Posterior cingulate gyrus (tissue), 11 donors: ENCODE data around the gene PRICKLE1.
A peak's percentile ranks its signal among the peaks of the same experiment; 100 is the strongest.
"Not testable (repeated sequence)": the region's sequence is repeated elsewhere in the genome, so short reads cannot be mapped to it uniquely, and the experiment has no call there.

Source experiments
- DNase-seq, 10 donors: peaks; one replicate each; pipeline versions ENCODE4 v3.0.0 to v3.0.0-alpha.2; 2020 to 2021; ENCODE audit warnings: mixed read lengths in 3 of 10
- intact Hi-C: fragments of 100-400 bp; cut with DNase I; formaldehyde crosslinking; loops from one replicate; pipeline ENCODE4 v1.15.1; 2023

Gene PRICKLE1

GRCh38 chr12:42560977-42561376 is 28.6 kb downstream of the PRICKLE1 start:
- intact Hi-C loops: no loop called here
- no peak for DNase-seq

- intact Hi-C loops: no loop called here
Measured at GRCh38 chr12:42557586-42558172, 31.9 kb downstream of the PRICKLE1 start.

GRCh38 chr12:42556917-42557316 is 32.6 kb downstream of the PRICKLE1 start:
- DNase-seq: no peak
- intact Hi-C loops: no loop called here

More at GRCh38 chr12:42557586-42558172, 31.9 kb downstream of the PRICKLE1 start:
- no peak for DNase-seq

GRCh38 chr12:42552822-42553221 is 36.7 kb downstream of the PRICKLE1 start:
- intact Hi-C loops: no loop called here

GRCh38 chr12:42550800-42551199 is 38.7 kb downstream of the PRICKLE1 start:
- intact Hi-C loops: no loop called here
- DNase-seq: no peak

More at GRCh38 chr12:42552822-42553221, 36.7 kb downstream of the PRICKLE1 start:
- peak in 1 of 10 donors; percentile 46 for DNase-seq

GRCh38 chr12:42546709-42547108 is 42.8 kb downstream of the PRICKLE1 start:
- intact Hi-C loops: no loop called here
- no peak for DNase-seq

GRCh38 chr12:42541965-42542364 is 47.6 kb downstream of the PRICKLE1 start:
- intact Hi-C loops: no loop called here

GRCh38 chr12:42541308-42541707 is 48.2 kb downstream of the PRICKLE1 start:
- intact Hi-C loops, DNase-seq: not testable (repeated sequence)

More at GRCh38 chr12:42541965-42542364, 47.6 kb downstream of the PRICKLE1 start:
- no peak for DNase-seq

GRCh38 chr12:42539696-42540095 is 49.9 kb downstream of the PRICKLE1 start:
- no peak for DNase-seq
- intact Hi-C loops: no loop called here

- no peak for DNase-seq
- intact Hi-C loops: no loop called here
Measured at GRCh38 chr12:42538203-42538602, 51.3 kb downstream of the PRICKLE1 start.

- DNase-seq: no peak
- intact Hi-C loops: no loop called here
Measured at GRCh38 chr12:42534184-42534838, 55.2 kb downstream of the PRICKLE1 start.

GRCh38 chr12:42530284-42530683 is 59.3 kb downstream of the PRICKLE1 start:
- DNase-seq: no peak
- intact Hi-C loops: no loop called here

- intact Hi-C loops: no loop called here
- DNase-seq: no peak
Measured at GRCh38 chr12:42525444-42525843, 64.1 kb downstream of the PRICKLE1 start.

- DNase-seq: no peak
- intact Hi-C loops: no loop called here
Measured at GRCh38 chr12:42524716-42525115, 64.8 kb downstream of the PRICKLE1 start.

- intact Hi-C loops: no loop called here
- no peak for DNase-seq
Measured at GRCh38 chr12:42516573-42516972, 73.0 kb downstream of the PRICKLE1 start.

GRCh38 chr12:42511656-42512055 is 77.9 kb downstream of the PRICKLE1 start:
- DNase-seq: no peak
- intact Hi-C loops: no loop called here

- intact Hi-C loops: no loop called here
- no peak for DNase-seq
Measured at GRCh38 chr12:42510823-42511222, 78.7 kb downstream of the PRICKLE1 start.

GRCh38 chr12:42508913-42509460 is 80.6 kb downstream of the PRICKLE1 start:
- intact Hi-C loops: no loop called here
- no peak for DNase-seq

GRCh38 chr12:42507565-42507964 is 82.0 kb downstream of the PRICKLE1 start:
- intact Hi-C loops: no loop called here

GRCh38 chr12:42507081-42507480 is 82.5 kb downstream of the PRICKLE1 start:
- DNase-seq: no peak
- intact Hi-C loops: no loop called here

More at GRCh38 chr12:42507565-42507964, 82.0 kb downstream of the PRICKLE1 start:
- no peak for DNase-seq

- no peak for DNase-seq
- intact Hi-C loops: no loop called here
Measured at GRCh38 chr12:42504049-42504448, 85.5 kb downstream of the PRICKLE1 start.

- intact Hi-C loops: no loop called here
- no peak for DNase-seq
Measured at GRCh38 chr12:42502682-42503081, 86.9 kb downstream of the PRICKLE1 start.
